ENCODE measurements around the gene MAP4.

Gene MAP4

GRCh38 chr3:47863391-47864128, 152.7 kb downstream of the MAP4 start:
- DNase-seq (ENCODE audit: low read depth): no peak

- DNase-seq (ENCODE audit: low read depth): no peak
Measured at GRCh38 chr3:47859956-47860605, 156.1 kb downstream of the MAP4 start.

GRCh38 chr3:47857151-47857550, 159.1 kb downstream of the MAP4 start:
- no peak for DNase-seq (ENCODE audit: low read depth)

GRCh38 chr3:47856669-47857068, 159.5 kb downstream of the MAP4 start:
- DNase-seq (ENCODE audit: low read depth): no peak

- no peak for DNase-seq (ENCODE audit: low read depth)
Measured at GRCh38 chr3:47855461-47856383, 160.5 kb downstream of the MAP4 start.

- no peak for DNase-seq (ENCODE audit: low read depth)
Measured at GRCh38 chr3:47854720-47855455, 161.3 kb downstream of the MAP4 start.

- DNase-seq (ENCODE audit: low read depth): no peak
Measured at GRCh38 chr3:47854267-47854666, 161.9 kb downstream of the MAP4 start.

GRCh38 chr3:47852604-47853602, 163.3 kb downstream of the MAP4 start:
- no peak for DNase-seq (ENCODE audit: low read depth)

- DNase-seq (ENCODE audit: low read depth): no peak
Measured at GRCh38 chr3:47851888-47852603, 164.2 kb downstream of the MAP4 start.

GRCh38 chr3:47850564-47851410, 165.4 kb downstream of the MAP4 start:
- DNase-seq (ENCODE audit: low read depth): no peak

GRCh38 chr3:47849699-47850563, 166.3 kb downstream of the MAP4 start:
- DNase-seq (ENCODE audit: low read depth): no peak

- no peak for DNase-seq (ENCODE audit: low read depth)
Measured at GRCh38 chr3:47849186-47849698, 167.0 kb downstream of the MAP4 start.

GRCh38 chr3:47848599-47849117, 167.6 kb downstream of the MAP4 start:
- DNase-seq (ENCODE audit: low read depth): no peak

- DNase-seq (ENCODE audit: low read depth): no peak
Measured at GRCh38 chr3:47847801-47848518, 168.3 kb downstream of the MAP4 start.

- no peak for DNase-seq (ENCODE audit: low read depth)
Measured at GRCh38 chr3:47847260-47847659, 169.0 kb downstream of the MAP4 start.

GRCh38 chr3:47846880-47847248, 169.4 kb downstream of the MAP4 start:
- DNase-seq (ENCODE audit: low read depth): no peak

All from stimulated activated CD8-positive, alpha-beta memory T cell treated with anti-CD3 and anti-CD28 coated beads, Interleukin-15, amount 100 ng/mL, for 1 hour (primary cell).